CD4-positive, CD25-positive, alpha-beta regulatory T cell (primary cell): ENCODE results near the gene KIZ. TPM values are rescaled to one million over a fixed set of nuclear protein-coding genes. Genes with fewer than 3 reads are reported as not detected.

Source experiments
- ATAC-seq, 2 donors: fragments of 150-1000 bp; cut with Tn5 transposase; one replicate each; pipeline ENCODE4 v1.10.0; 2021; ENCODE audit warnings: low read depth in 2 of 2, moderate number of reproducible peaks in 2 of 2, moderate library complexity in 1 of 2
- DNase-seq, 3 donors: peaks; one replicate each; pipeline versions ENCODE4 v3.0.0 to v3.0.0-alpha.2; 2012 to 2022; ENCODE audit warnings: mixed read lengths in 1 of 3
- H3K27ac ChIP-seq: one replicate; pipeline ENCODE4 v1.7.0; 2013; ENCODE audit warnings: mild to moderate bottlenecking, low read length; ENCODE audit not compliant: insufficient read depth, poor library complexity, severe bottlenecking
- H3K27me3 ChIP-seq: one replicate; pipeline ENCODE4 v1.7.0; 2013; ENCODE audit warnings: low read length; ENCODE audit not compliant: control insufficient read depth, insufficient read depth
- H3K36me3 ChIP-seq: one replicate; pipeline ENCODE4 v1.7.0; 2013; ENCODE audit warnings: mild to moderate bottlenecking, low read length, moderate library complexity; ENCODE audit not compliant: control insufficient read depth, insufficient read depth
- H3K4me1 ChIP-seq: 2 replicates; pipeline ENCODE4 v1.7.0; 2013; ENCODE audit warnings: mild to moderate bottlenecking, low read length; ENCODE audit not compliant: insufficient read depth, control insufficient read depth, poor library complexity, severe bottlenecking
- H3K4me3 ChIP-seq: one replicate; pipeline ENCODE4 v1.7.0; 2013; ENCODE audit warnings: low read depth, mild to moderate bottlenecking, low read length, moderate library complexity
- H3K9me3 ChIP-seq, 2 experiments: 1 replicate in 1 of 2; 2 replicates in 1 of 2; pipeline ENCODE4 v1.7.0; 2013; ENCODE audit warnings: low read length in 2 of 2, mild to moderate bottlenecking in 1 of 2, moderate library complexity in 1 of 2; ENCODE audit not compliant: control insufficient read depth in 2 of 2
- H3K27ac Mint-ChIP-seq, 3 donors: one replicate each; pipeline ENCODE4 v1.8.0; 2020 to 2022; ENCODE audit warnings: mild to moderate bottlenecking in 3 of 3, mixed read lengths in 3 of 3, moderate library complexity in 2 of 3
- H3K27me3 Mint-ChIP-seq: one replicate; pipeline ENCODE4 v1.8.0; 2022; ENCODE audit warnings: mild to moderate bottlenecking, mixed read lengths
- H3K36me3 Mint-ChIP-seq: one replicate; pipeline ENCODE4 v1.8.0; 2020; ENCODE audit warnings: mixed read lengths
- H3K4me1 Mint-ChIP-seq, 4 donors: one replicate each; pipeline ENCODE4 v1.8.0; 2020 to 2022; ENCODE audit warnings: mixed read lengths in 4 of 4, mild to moderate bottlenecking in 1 of 4
- H3K4me3 Mint-ChIP-seq, 4 donors: one replicate each; pipeline ENCODE4 v1.8.0; 2020 to 2022; ENCODE audit warnings: mild to moderate bottlenecking in 4 of 4, mixed read lengths in 4 of 4, moderate library complexity in 3 of 4
- H3K9me3 Mint-ChIP-seq, 7 donors: one replicate each; pipeline ENCODE4 v1.8.0; 2020 to 2022; ENCODE audit warnings: mixed read lengths in 7 of 7, mild to moderate bottlenecking in 3 of 7, moderate library complexity in 2 of 7
- polyA plus RNA-seq, 4 donors: library from polyadenylated mRNA; unstranded; fragments of 300-500 nt; fragmentation: Illumina TruSeq; gene quantifications; one replicate each; pipeline ENCODE4 v1.2.3, GENCODE V29; 2021
- total RNA-seq: library from RNA; stranded (reverse); gene quantifications from one replicate; pipeline ENCODE4 v1.2.3, GENCODE V29; 2022

Gene KIZ
- total and polyA plus RNA-seq, 5 donors from 2014 or later: 16.8 to 32.8 (median 21.0) TPM

DNA sequence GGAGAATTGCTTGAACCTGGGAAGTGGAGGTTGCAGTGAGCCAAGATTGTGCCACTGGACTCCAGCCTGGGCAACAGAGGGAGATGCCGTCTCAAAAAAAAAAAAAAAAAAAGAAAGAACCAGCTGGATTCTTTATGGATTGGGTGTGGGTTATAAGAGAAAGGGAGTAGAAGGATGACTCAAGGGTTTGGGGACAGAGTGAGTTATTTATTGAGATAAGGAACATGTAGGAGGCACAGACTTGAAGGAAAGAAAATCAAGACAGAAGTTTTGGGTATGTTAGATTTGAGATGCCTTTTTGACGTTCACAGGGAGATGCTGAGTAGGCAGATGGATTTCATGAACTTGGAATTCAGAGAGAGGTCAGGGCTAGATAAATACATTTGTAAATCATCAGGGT lies 47.6 kb downstream of the KIZ start:
- no peak for DNase-seq
- Mint-ChIP-seq H3K27me3 (no peaks in the 10 kb centered on the region), H3K4me1 (peaks cover 4 to 15% (median 8%) of the 10 kb centered on the region in 4 donors), H3K36me3 (peaks cover 23% of the 10 kb centered on the region), H3K27ac (no peak overlapping the region), H3K9me3 (peaks cover 0 to 8% (median 2%) of the 10 kb centered on the region in 7 donors), H3K4me3 (no peak overlapping the region)
- H3K4me1 ChIP-seq: no peaks in the 10 kb centered on the region
- H3K27me3 ChIP-seq: no peaks in the 10 kb centered on the region
- no peak overlapping the region for H3K27ac ChIP-seq
- no peaks in the 10 kb centered on the region for H3K9me3 ChIP-seq
- no peaks in the 10 kb centered on the region for H3K36me3 ChIP-seq
- no peak for ATAC-seq
- H3K4me3 ChIP-seq: no peak overlapping the region

DNA sequence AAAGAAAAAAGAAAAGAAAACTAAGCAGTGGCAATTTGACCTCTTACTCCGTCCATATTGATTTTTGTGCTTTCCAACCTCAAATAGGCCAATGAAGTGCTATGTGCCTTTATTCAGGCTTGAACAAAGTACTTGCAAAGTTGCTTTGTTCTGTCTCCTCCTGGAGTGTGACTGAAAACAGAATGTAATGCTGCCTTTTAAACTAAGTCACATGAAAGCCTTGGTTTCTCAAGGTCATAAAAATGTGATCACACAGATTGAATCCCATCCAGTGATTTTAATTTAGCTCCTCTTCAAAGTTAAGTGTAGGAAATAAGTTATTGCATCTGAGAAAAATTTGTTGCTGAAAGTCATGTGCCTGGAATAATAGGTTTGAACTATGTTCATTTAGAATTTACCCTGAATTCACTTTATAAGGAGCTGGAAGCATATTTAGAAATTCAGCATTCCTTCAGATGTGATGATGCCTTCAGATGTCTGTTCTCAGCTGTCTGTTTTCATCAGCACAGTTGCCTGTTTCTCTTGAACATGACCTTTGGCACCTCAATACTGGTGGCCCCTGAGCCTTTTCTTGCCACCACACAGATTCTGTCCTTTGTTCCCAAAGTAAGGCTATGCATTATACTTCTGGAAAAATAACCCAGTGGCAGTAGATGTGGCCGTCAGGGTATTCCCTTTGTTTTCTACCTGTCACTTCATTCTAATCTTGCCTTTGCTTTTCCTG lies 48.8 kb downstream of the KIZ start:
- H3K9me3 ChIP-seq: no peaks in the 10 kb centered on the region
- no peaks in the 10 kb centered on the region for H3K36me3 ChIP-seq
- no peak overlapping the region for H3K4me3 ChIP-seq
- peak overlapping the region in 1 of 4 donors; percentile 8 for H3K4me3 Mint-ChIP-seq
- H3K36me3 Mint-ChIP-seq: peaks cover 31% of the 10 kb centered on the region
- ATAC-seq: no peak
- no peak for DNase-seq
- no peaks in the 10 kb centered on the region for H3K27me3 Mint-ChIP-seq
- H3K27ac Mint-ChIP-seq: peak overlapping the region in 1 of 3 donors; percentile 11
- H3K4me1 Mint-ChIP-seq: peaks cover 9 to 25% (median 14%) of the 10 kb centered on the region in 4 donors
- no peaks in the 10 kb centered on the region for H3K4me1 ChIP-seq
- H3K27ac ChIP-seq: no peak overlapping the region
- H3K9me3 Mint-ChIP-seq: peaks cover 0 to 8% (median 2%) of the 10 kb centered on the region in 7 donors
- no peaks in the 10 kb centered on the region for H3K27me3 ChIP-seq

DNA sequence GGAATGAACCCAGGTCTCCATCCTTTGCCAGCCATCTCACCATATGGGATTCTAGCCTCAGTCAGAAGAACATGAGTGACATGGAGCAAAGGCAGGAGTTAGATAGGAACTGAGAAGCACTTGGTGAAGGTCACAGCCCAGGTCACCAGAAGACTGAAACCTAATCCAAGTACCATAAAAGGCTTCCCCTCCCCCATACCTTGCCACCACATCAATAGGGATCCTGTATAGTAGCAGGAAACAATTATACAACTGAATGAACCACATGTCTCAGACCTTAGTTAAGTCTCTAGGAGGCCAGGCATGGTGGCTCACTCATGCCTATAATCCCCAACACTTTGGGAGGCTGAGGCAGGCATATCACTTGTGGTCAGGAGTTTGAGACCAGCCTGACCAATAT lies 49.6 kb downstream of the KIZ start:
- no peak overlapping the region for H3K4me3 ChIP-seq
- Mint-ChIP-seq H3K4me1 (peaks cover 9 to 25% (median 17%) of the 10 kb centered on the region in 4 donors), H3K36me3 (peaks cover 30% of the 10 kb centered on the region), H3K27ac (peak overlapping the region in 1 of 3 donors; percentile 11), H3K9me3 (peaks cover 0 to 8% (median 2%) of the 10 kb centered on the region in 7 donors), H3K4me3 (no peak overlapping the region), H3K27me3 (no peaks in the 10 kb centered on the region)
- no peak overlapping the region for H3K27ac ChIP-seq
- no peaks in the 10 kb centered on the region for H3K4me1 ChIP-seq
- DNase-seq (peak in 1 of 3 donors; percentile 50), ATAC-seq (peak in 1 of 2 donors; percentile 48)
- no peaks in the 10 kb centered on the region for H3K9me3 ChIP-seq
- H3K36me3 ChIP-seq: no peaks in the 10 kb centered on the region
- H3K27me3 ChIP-seq: no peaks in the 10 kb centered on the region

DNA sequence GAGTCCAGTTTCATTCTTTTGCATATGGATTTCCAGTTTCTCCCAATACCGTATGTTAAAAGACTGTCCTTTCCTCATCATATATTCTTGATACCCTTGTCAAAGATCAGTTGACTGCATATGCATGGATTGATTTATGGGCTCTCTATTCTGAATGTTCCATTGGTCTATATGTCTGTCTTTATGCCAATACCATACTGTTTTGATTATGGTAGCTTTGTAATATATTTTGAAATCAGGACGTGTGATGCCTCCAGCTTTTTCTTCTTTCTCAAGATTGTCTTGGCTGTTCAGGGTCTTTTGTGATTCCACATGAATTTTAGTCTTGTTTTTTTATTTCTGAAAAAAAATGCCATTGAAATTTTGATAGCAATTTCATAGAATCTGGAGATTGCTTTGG lies 51.9 kb downstream of the KIZ start:
- no peak for DNase-seq
- H3K27ac Mint-ChIP-seq: peak overlapping the region in 1 of 3 donors; percentile 67
- H3K27me3 Mint-ChIP-seq: no peaks in the 10 kb centered on the region
- peaks cover 26% of the 10 kb centered on the region for H3K36me3 Mint-ChIP-seq
- ATAC-seq: no peak
- H3K9me3 Mint-ChIP-seq: peaks cover 0 to 8% (median 0%) of the 10 kb centered on the region in 7 donors
- peaks cover 9 to 27% (median 17%) of the 10 kb centered on the region in 4 donors for H3K4me1 Mint-ChIP-seq
- H3K27me3 ChIP-seq: no peaks in the 10 kb centered on the region
- no peak overlapping the region for H3K27ac ChIP-seq
- H3K9me3 ChIP-seq: no peaks in the 10 kb centered on the region
- H3K4me3 Mint-ChIP-seq: no peak overlapping the region
- H3K36me3 ChIP-seq: no peaks in the 10 kb centered on the region
- H3K4me1 ChIP-seq: no peaks in the 10 kb centered on the region
- no peak overlapping the region for H3K4me3 ChIP-seq

DNA sequence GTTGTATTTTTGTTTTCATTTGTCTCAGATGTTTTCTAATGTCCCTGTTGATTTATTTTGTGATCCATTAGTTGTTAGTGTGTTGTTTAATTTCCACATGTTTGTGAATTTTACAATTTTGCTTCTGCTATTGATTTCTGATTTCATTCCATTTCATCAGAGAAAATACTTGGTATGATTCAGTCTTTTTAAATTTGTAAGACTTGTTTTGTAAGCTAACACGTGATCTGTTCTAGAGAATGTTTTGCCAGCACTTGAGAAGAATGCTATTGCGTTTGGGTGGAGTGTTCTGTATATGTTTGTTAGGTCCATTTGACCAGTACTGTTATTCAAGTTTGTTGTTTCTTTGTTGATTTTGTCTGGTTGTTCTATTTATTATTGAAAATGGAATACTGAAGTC lies 53.9 kb downstream of the KIZ start:
- ATAC-seq: no peak
- peaks cover 9 to 26% (median 15%) of the 10 kb centered on the region in 4 donors for H3K4me1 Mint-ChIP-seq
- Histone ChIP-seq H3K4me3 (no peak overlapping the region), H3K36me3 (no peaks in the 10 kb centered on the region), H3K9me3 (no peaks in the 10 kb centered on the region), H3K27me3 (no peaks in the 10 kb centered on the region), H3K27ac (no peak overlapping the region), H3K4me1 (no peaks in the 10 kb centered on the region)
- H3K4me3 Mint-ChIP-seq: no peak overlapping the region
- peaks cover 32% of the 10 kb centered on the region for H3K36me3 Mint-ChIP-seq
- H3K27ac Mint-ChIP-seq: no peak overlapping the region
- peaks cover 0 to 8% (median 0%) of the 10 kb centered on the region in 7 donors for H3K9me3 Mint-ChIP-seq
- DNase-seq: no peak
- H3K27me3 Mint-ChIP-seq: no peaks in the 10 kb centered on the region

DNA sequence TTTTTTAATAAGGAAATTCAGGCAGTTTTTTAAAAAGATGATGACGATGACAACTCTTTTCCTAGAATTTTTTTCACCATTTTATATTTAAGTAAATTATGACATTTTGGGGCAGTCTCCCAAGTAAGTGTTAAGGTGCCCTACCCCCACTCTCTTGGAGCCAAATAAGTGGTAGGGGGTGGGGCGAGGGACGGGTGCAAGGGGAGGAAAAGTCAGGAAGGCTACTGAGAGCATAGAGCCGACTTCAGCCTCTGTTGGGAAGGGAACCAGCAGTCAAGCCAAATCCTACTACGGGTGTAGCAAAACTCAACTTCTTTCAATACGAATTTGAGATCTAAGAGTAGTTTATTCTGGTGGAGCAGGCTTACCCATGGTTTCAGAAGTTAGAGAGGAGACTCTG lies 54.4 kb downstream of the KIZ start:
- H3K36me3 Mint-ChIP-seq: peaks cover 32% of the 10 kb centered on the region
- no peak overlapping the region for H3K27ac ChIP-seq

DNA sequence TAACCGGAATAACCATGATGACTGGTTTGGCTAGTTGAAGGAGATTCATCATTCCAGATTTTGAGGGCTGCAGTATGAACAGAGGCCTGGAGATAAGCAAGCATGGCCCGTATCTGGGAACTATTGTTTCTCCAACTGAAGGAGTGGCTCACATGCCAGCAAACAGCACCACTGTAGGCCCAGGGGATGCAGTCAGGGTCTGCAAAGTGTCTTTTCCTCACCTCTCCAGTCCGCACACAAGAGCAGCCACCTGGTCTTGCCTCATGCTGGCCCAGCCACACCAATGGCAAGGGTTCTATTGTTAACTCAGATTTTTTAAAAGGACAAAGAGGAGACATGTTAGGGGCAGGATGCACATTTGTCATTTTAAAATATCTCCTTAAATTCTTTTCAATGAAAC lies 55.1 kb downstream of the KIZ start:
- H3K9me3 Mint-ChIP-seq: peaks cover 0 to 8% (median 0%) of the 10 kb centered on the region in 7 donors
- Histone ChIP-seq H3K27me3 (no peaks in the 10 kb centered on the region), H3K36me3 (no peaks in the 10 kb centered on the region), H3K4me3 (no peak overlapping the region), H3K27ac (no peak overlapping the region), H3K4me1 (no peaks in the 10 kb centered on the region), H3K9me3 (no peaks in the 10 kb centered on the region)
- peaks cover 5 to 17% (median 10%) of the 10 kb centered on the region in 4 donors for H3K4me1 Mint-ChIP-seq
- H3K27me3 Mint-ChIP-seq: no peaks in the 10 kb centered on the region
- H3K4me3 Mint-ChIP-seq: no peak overlapping the region
- DNase-seq (no peak), ATAC-seq (no peak)
- H3K36me3 Mint-ChIP-seq: peaks cover 32% of the 10 kb centered on the region
- no peak overlapping the region for H3K27ac Mint-ChIP-seq

More for the DNA sequence above, 54.4 kb downstream of the KIZ start:
- DNase-seq (no peak), ATAC-seq (no peak)
- Mint-ChIP-seq H3K4me3 (no peak overlapping the region), H3K4me1 (peaks cover 6 to 22% (median 11%) of the 10 kb centered on the region in 4 donors), H3K27me3 (no peaks in the 10 kb centered on the region), H3K9me3 (peaks cover 0 to 8% (median 0%) of the 10 kb centered on the region in 7 donors), H3K27ac (no peak overlapping the region)
- Histone ChIP-seq H3K27me3 (no peaks in the 10 kb centered on the region), H3K9me3 (no peaks in the 10 kb centered on the region), H3K36me3 (no peaks in the 10 kb centered on the region), H3K4me1 (no peaks in the 10 kb centered on the region), H3K4me3 (no peak overlapping the region)
